Psoas muscle (tissue), 8 donors: ENCODE measurements around the gene TAOK1. TPM values are rescaled to one million over a fixed set of nuclear protein-coding genes. Genes with fewer than 3 reads are reported as not detected.

ENCODE experiments used
- ATAC-seq, 4 donors: fragments of 200-7000 bp; cut with Tn5 transposase; one replicate each; pipeline ENCODE4 v1.9.1; 2020; ENCODE audit warnings: moderate library complexity in 3 of 4, mild to moderate bottlenecking in 2 of 4
- DNase-seq, 2 donors: peaks; one replicate each; pipeline ENCODE4 v3.0.0-alpha.2; 2020
- H3K27ac ChIP-seq: fragments of 200-600 bp; one replicate; pipeline ENCODE4 v1.8.0; 2022
- H3K27me3 ChIP-seq, 3 donors: fragments of 200-600 bp in 1 of 3; one replicate each; pipeline versions ENCODE4 v1.6.1 to v1.8.0; 2013 to 2022; ENCODE audit warnings: low read length in 2 of 3, mild to moderate bottlenecking in 2 of 3, moderate library complexity in 1 of 3; ENCODE audit not compliant: insufficient read depth in 3 of 3
- H3K36me3 ChIP-seq, 2 donors: fragments of 200-600 bp in 1 of 2; one replicate each; pipeline versions ENCODE4 v1.6.1 to v1.8.0; 2013 to 2022; ENCODE audit warnings: low read depth in 1 of 2, mild to moderate bottlenecking in 1 of 2, moderate library complexity in 1 of 2; ENCODE audit not compliant: insufficient read depth in 1 of 2
- H3K4me1 ChIP-seq: fragments of 200-600 bp; one replicate; pipeline ENCODE4 v1.8.0; 2022
- H3K4me3 ChIP-seq: fragments of 200-600 bp; one replicate; pipeline ENCODE4 v1.8.0; 2022; ENCODE audit warnings: mild to moderate bottlenecking
- H3K9me3 ChIP-seq: fragments of 200-600 bp; one replicate; pipeline ENCODE4 v1.8.0; 2022
- CTCF ChIP-seq: fragments of 200-600 bp; IDR thresholded peaks from one replicate; pipeline ENCODE4 v1.8.0; 2022; ENCODE audit warnings: antibody characterized with exemption
- WGBS, 3 donors: extraction: QIAGEN DNeasy Blood & Tissue Kit; methylation state at CpG; one replicate each; pipeline versions ENCODE4 v1.1.6 to v1.1.7; 2013; 5-methylcytosine and 5-hydroxymethylcytosine counted together
- intact Hi-C, 2 donors: fragments of 100-400 bp; cut with DNase I; formaldehyde crosslinking; loops; one replicate each; pipeline versions ENCODE4 v1.11.0 to v1.14.2; 2022
- polyA plus RNA-seq, 3 donors: library from polyadenylated mRNA; stranded (reverse); fragments of 200-250 nt; gene quantifications; one replicate each; pipeline ENCODE4 v1.2.3, GENCODE V29; 2013
- total RNA-seq, 4 donors: library from RNA; stranded (reverse); fragmentation: NEBNext Ultra II Directional in 2 of 4; extraction: Animal tissue kit (Norgen Biotek cat#: 25700) in 2 of 4; gene quantifications; one replicate each; pipeline versions ENCODE4 v1.2.1 to v1.2.4, GENCODE V29; 2021 to 2023
- donor health status: healthy with polysubstance abuse.
- donor health status: DM: no; HTN: no; CAD: no; lungs with moderate emphysema.
- donor health status: Bipolar disorder and iron deficiency.
- donor health status: healthy.
- donor health status: DM: yes; HTN: yes; CAD: no.
- donor health status: DM: no; HTN: no; CAD: no.
- donor health status: DM: no; HTN: no; CAD: no.
- donor health status: DM: yes; HTN: yes; CAD: no.

TAOK1 gene
- total and polyA plus RNA-seq, 7 donors: 6.3 to 49.8 (median 42.5) TPM

- 2 to 4% (median 2%) methylated on average over 48 to 94 of the region's 94 CpGs for WGBS, 3 donors
- peaks cover 10% of the 10 kb centered on the region for H3K4me1 ChIP-seq
- intact Hi-C loops: no loop called here
Measured at GRCh38 chr17:29566473-29567303, 176.5 kb downstream of the TAOK1 start, which contains the start of gene ABHD15. Gene ABHD15, minus strand, starts transcription at chr17:29567037. Its CDS starts 71 bp downstream, at chr17:29566966.

GRCh38 chr17:29567304-29567553, 177.1 kb downstream of the TAOK1 start:
- no peak for TF ChIP-seq CTCF
- peak overlapping the region; percentile 81 for H3K4me3 ChIP-seq
- H3K27me3 ChIP-seq: no peaks in the 10 kb centered on the region
- ATAC-seq (peak in 3 of 4 donors; percentile 3 to 21 (median 4)), DNase-seq (peak in 1 of 2 donors; percentile 38)
- peak overlapping the region; percentile 84 for H3K27ac ChIP-seq
- WGBS, 3 donors: 0 to 1% (median 0%) methylated on average over 4 to 27 of the region's 27 CpGs
- no peaks in the 10 kb centered on the region for H3K36me3 ChIP-seq
- peaks cover 12% of the 10 kb centered on the region for H3K4me1 ChIP-seq
- intact Hi-C loops: no loop called here
- H3K9me3 ChIP-seq: no peaks in the 10 kb centered on the region

More at GRCh38 chr17:29566473-29567303, 176.5 kb downstream of the TAOK1 start, which contains the start of gene ABHD15:
- no peaks in the 10 kb centered on the region for H3K36me3 ChIP-seq
- peak within 1 kb of the TSS; percentile 81 for H3K4me3 ChIP-seq
- H3K27me3 ChIP-seq: no peaks in the 10 kb centered on the region
- peak within 1 kb of the TSS; percentile 84 for H3K27ac ChIP-seq
- no peaks in the 10 kb centered on the region for H3K9me3 ChIP-seq
- TF ChIP-seq CTCF: no peak
- ATAC-seq: peak; percentile 28 to 54 (median 50)
- DNase-seq: peak; percentile 76 to 79

- peaks cover 14% of the 10 kb centered on the region for H3K4me1 ChIP-seq
- intact Hi-C loops: no loop called here
Measured at GRCh38 chr17:29567554-29568330, 177.6 kb downstream of the TAOK1 start.

More at GRCh38 chr17:29567554-29568330, 177.6 kb downstream of the TAOK1 start:
- Histone ChIP-seq H3K4me3 (peak overlapping the region; percentile 81), H3K27ac (peak overlapping the region; percentile 84), H3K27me3 (no peaks in the 10 kb centered on the region), H3K9me3 (no peaks in the 10 kb centered on the region), H3K36me3 (no peaks in the 10 kb centered on the region)
- TF ChIP-seq CTCF: peak; percentile 20
- DNase-seq (peak; percentile 66 to 87), ATAC-seq (peak; percentile 49 to 78 (median 62))
- WGBS, 3 donors: 0 to 1% (median 0%) methylated on average over 43 to 63 of the region's 63 CpGs
